HG03025 (cell line): ENCODE measurements around the gene SELENOO.
A peak's percentile ranks its signal among the peaks of the same experiment; 100 is the strongest.

Source experiments
- ATAC-seq: cut with Tn5 transposase; IDR thresholded peaks from one replicate; pipeline ENCODE4 v1.9.1; 2021; ENCODE audit warnings: mild to moderate bottlenecking, moderate library complexity; ENCODE audit not compliant: unreplicated experiment, low FRiP score

The SELENOO gene

GRCh38 chr22:50227579-50228215, 26.9 kb downstream of the SELENOO start:
- ATAC-seq, result no peak

- no peak for ATAC-seq
Observed at GRCh38 chr22:50228366-50228765, 27.6 kb downstream of the SELENOO start.

GRCh38 chr22:50229370-50229769, 28.6 kb downstream of the SELENOO start:
- no peak for ATAC-seq

- ATAC-seq, result no peak
Observed at GRCh38 chr22:50232481-50233151, 31.8 kb downstream of the SELENOO start.

- no peak for ATAC-seq
Observed at GRCh38 chr22:50233223-50233622, 32.4 kb downstream of the SELENOO start.

GRCh38 chr22:50236731-50237409, 36.1 kb downstream of the SELENOO start:
- no peak for ATAC-seq

GRCh38 chr22:50238755-50239154, 37.9 kb downstream of the SELENOO start:
- no peak for ATAC-seq

GRCh38 chr22:50242406-50242949, 41.7 kb downstream of the SELENOO start:
- ATAC-seq, result no peak

GRCh38 chr22:50243685-50244419, 43.0 kb downstream of the SELENOO start:
- ATAC-seq, result no peak

- ATAC-seq, result peak; percentile 74
Observed at GRCh38 chr22:50244420-50245213, 43.8 kb downstream of the SELENOO start, which contains the start of gene TUBGCP6. TSS of gene TUBGCP6 (minus strand) at chr22:50245023. CDS start at chr22:50244459, 564 bp downstream.

GRCh38 chr22:50245214-50246072, 44.6 kb downstream of the SELENOO start:
- ATAC-seq, result no peak

- no peak for ATAC-seq
Observed at GRCh38 chr22:50246242-50247175, 45.7 kb downstream of the SELENOO start.

GRCh38 chr22:50247748-50248147, 46.9 kb downstream of the SELENOO start:
- no peak for ATAC-seq

GRCh38 chr22:50248196-50249081, 47.6 kb downstream of the SELENOO start:
- no peak for ATAC-seq

- ATAC-seq, result no peak
Observed at GRCh38 chr22:50249341-50250248, 48.8 kb downstream of the SELENOO start.

GRCh38 chr22:50250249-50250554, 49.4 kb downstream of the SELENOO start:
- ATAC-seq, result no peak
